HepG2 (cell line): ENCODE data around the gene BFAR. TPM values are rescaled to one million over a fixed set of nuclear protein-coding genes. Genes with fewer than 3 reads are reported as not detected.

Experiments
- ARID3A ChIP-seq: IDR thresholded peaks from 2 replicates; pipeline ENCODE4 v1.6.1; 2012; ENCODE audit warnings: low read depth, low read length, improper control_type of control experiment
- FOXK2 ChIP-seq: fragments of 450-650 bp; IDR thresholded peaks from 2 replicates; pipeline ENCODE4 v1.6.1; 2016
- TERF1 ChIP-seq: sonication (generic); formaldehyde crosslinking; IDR thresholded peaks from 2 replicates; pipeline ENCODE4 v1.8.0; 2022; ENCODE audit warnings: mild to moderate bottlenecking, missing genetic modification reagents, moderate library complexity
- XRCC5 ChIP-seq: fragments of 200-400 bp; formaldehyde crosslinking; optimal IDR thresholded peaks from 2 replicates; pipeline ENCODE3; 2017; ENCODE audit warnings: mild to moderate bottlenecking, low read length
- ZNF256 ChIP-seq: sonication (generic); formaldehyde crosslinking; conservative IDR thresholded peaks from 2 replicates; pipeline ENCODE4 v1.4.0; 2020; ENCODE audit warnings: missing genetic modification reagents
- ZNF281 ChIP-seq: sonication (generic); formaldehyde crosslinking; IDR thresholded peaks from 2 replicates; pipeline ENCODE4 v1.4.0; 2020; ENCODE audit warnings: missing genetic modification reagents, borderline replicate concordance
- ZXDC ChIP-seq: sonication (generic); formaldehyde crosslinking; IDR thresholded peaks from 2 replicates; pipeline ENCODE4 v1.5.0; 2020; ENCODE audit warnings: mild to moderate bottlenecking, missing genetic modification reagents
- polyA plus RNA-seq, 8 experiments: library from polyadenylated mRNA; depleted of rRNA in 3 of 8; stranded (reverse) in 7 of 8; unstranded in 1 of 8; fragments of >200 nt; fragmentation: Illumina TruSeq in 4 of 8; extraction: Trizol in 4 of 8; gene quantifications; 2 replicates each; pipeline versions ENCODE4 v1.2.1 to v1.2.3, GENCODE V29; 2011 to 2016; ENCODE audit warnings: low read depth in 4 of 8, missing spikeins in 1 of 8, mixed read lengths in 1 of 8; ENCODE audit not compliant: insufficient read depth in 1 of 8
- total RNA-seq, 5 experiments: library from RNA; depleted of rRNA; stranded (reverse); fragments of >200 nt; fragmentation: Illumina TruSeq; extraction: Trizol; gene quantifications; 2 replicates each; pipeline ENCODE4 v1.2.3, GENCODE V29; 2016; ENCODE audit warnings: low read depth in 1 of 5

The BFAR gene
- total and polyA plus RNA-seq, 2 of the 13 experiments (the other 11 are each of a cell fraction or from before 2014, with no cell fraction given), result 96.9 to 120 TPM

GRCh38 chr16:14606102-14606501 lies 26.6 kb upstream of the BFAR start (continued):
- TF ChIP-seq ZXDC (CRISPR knock-in tag) (no peak), XRCC5 (no peak), ZNF256 (CRISPR knock-in tag) (no peak), ZNF281 (CRISPR knock-in tag) (no peak), FOXK2 (no peak), ARID3A (no peak), TERF1 (CRISPR knock-in tag) (no peak)
